22Rv1 (cell line): ENCODE data around the gene EIF3K.
"Not testable (repeated sequence)": the region's sequence is repeated elsewhere in the genome, so short reads cannot be mapped to it uniquely, and the experiment has no call there.

Experiments
- CTCF ChIP-seq: fragments of 450-650 bp; IDR thresholded peaks from 2 replicates; pipeline ENCODE4 v1.5.1; 2017; ENCODE audit warnings: mild to moderate bottlenecking
- ZFX ChIP-seq: fragments of 450-650 bp; IDR thresholded peaks from 2 replicates; pipeline ENCODE4 v1.6.1; 2017; ENCODE audit warnings: antibody characterized with exemption, borderline replicate concordance

- TF ChIP-seq CTCF, ZFX: not testable (repeated sequence)
Measured at GRCh38 chr19:38631301-38631700, 12.3 kb downstream of the EIF3K start.
